ENCODE data around the gene SLC6A18.

The SLC6A18 gene

DNA sequence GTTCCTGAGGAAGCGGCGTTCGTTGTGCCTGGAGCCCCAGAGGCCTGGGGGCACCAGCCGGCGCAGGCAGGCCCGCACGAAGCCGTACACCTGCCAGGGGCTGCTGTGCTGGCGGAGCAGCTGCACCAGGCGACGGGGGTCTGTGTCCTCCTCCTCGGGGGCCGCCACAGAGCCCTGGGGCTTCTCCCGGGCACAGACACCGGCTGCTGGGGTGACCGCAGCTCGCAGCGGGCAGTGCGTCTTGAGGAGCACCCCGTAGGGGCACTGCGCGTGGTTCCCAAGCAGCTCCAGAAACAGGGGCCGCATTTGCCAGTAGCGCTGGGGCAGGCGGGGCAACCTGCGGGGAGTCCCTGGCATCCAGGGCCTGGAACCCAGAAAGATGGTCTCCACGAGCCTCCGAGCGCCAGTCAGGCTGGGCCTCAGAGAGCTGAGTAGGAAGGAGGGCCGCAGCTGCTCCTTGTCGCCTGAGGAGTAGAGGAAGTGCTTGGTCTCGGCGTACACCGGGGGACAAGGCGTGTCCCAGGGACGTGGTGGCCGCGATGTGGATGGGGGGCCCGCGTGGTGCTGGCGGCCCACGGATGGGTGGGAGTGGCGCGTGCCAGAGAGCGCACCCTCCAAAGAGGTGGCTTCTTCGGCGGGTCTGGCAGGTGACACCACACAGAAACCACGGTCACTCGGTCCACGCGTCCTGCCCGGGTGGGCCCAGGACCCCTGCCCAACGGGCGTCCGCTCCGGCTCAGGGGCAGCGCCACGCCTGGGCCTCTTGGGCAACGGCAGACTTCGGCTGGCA, 68.4 kb downstream of the SLC6A18 start:
- TF ChIP-seq, protein P1, sequence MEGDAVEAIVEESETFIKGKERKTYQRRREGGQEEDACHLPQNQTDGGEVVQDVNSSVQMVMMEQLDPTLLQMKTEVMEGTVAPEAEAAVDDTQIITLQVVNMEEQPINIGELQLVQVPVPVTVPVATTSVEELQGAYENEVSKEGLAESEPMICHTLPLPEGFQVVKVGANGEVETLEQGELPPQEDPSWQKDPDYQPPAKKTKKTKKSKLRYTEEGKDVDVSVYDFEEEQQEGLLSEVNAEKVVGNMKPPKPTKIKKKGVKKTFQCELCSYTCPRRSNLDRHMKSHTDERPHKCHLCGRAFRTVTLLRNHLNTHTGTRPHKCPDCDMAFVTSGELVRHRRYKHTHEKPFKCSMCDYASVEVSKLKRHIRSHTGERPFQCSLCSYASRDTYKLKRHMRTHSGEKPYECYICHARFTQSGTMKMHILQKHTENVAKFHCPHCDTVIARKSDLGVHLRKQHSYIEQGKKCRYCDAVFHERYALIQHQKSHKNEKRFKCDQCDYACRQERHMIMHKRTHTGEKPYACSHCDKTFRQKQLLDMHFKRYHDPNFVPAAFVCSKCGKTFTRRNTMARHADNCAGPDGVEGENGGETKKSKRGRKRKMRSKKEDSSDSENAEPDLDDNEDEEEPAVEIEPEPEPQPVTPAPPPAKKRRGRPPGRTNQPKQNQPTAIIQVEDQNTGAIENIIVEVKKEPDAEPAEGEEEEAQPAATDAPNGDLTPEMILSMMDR (IDR thresholded peaks at IDR 0.05; ENCODE audit: insufficient read depth, missing control alignments), result no peak
- DNase-seq (ENCODE audit: insufficient read length, low spot score) (no peak), FAIRE-seq (no peak)

DNA sequence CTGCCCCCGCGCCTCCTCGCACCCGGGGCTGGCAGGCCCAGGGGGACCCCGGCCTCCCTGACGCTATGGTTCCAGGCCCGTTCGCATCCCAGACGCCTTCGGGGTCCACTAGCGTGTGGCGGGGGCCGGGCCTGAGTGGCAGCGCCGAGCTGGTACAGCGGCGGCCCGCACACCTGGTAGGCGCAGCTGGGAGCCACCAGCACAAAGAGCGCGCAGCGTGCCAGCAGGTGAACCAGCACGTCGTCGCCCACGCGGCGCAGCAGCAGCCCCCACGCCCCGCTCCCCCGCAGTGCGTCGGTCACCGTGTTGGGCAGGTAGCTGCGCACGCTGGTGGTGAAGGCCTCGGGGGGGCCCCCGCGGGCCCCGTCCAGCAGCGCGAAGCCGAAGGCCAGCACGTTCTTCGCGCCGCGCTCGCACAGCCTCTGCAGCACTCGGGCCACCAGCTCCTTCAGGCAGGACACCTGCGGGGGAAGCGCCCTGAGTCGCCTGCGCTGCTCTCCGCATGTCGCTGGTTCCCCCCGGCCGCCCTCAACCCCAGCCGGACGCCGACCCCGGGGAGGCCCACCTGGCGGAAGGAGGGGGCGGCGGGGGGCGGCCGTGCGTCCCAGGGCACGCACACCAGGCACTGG, 69.1 kb downstream of the SLC6A18 start:
- DNase-seq (ENCODE audit: insufficient read length, low spot score) (no peak), FAIRE-seq (no peak)
- TF ChIP-seq, protein P1 (IDR thresholded peaks at IDR 0.05; ENCODE audit: insufficient read depth, missing control alignments), result no peak

DNA sequence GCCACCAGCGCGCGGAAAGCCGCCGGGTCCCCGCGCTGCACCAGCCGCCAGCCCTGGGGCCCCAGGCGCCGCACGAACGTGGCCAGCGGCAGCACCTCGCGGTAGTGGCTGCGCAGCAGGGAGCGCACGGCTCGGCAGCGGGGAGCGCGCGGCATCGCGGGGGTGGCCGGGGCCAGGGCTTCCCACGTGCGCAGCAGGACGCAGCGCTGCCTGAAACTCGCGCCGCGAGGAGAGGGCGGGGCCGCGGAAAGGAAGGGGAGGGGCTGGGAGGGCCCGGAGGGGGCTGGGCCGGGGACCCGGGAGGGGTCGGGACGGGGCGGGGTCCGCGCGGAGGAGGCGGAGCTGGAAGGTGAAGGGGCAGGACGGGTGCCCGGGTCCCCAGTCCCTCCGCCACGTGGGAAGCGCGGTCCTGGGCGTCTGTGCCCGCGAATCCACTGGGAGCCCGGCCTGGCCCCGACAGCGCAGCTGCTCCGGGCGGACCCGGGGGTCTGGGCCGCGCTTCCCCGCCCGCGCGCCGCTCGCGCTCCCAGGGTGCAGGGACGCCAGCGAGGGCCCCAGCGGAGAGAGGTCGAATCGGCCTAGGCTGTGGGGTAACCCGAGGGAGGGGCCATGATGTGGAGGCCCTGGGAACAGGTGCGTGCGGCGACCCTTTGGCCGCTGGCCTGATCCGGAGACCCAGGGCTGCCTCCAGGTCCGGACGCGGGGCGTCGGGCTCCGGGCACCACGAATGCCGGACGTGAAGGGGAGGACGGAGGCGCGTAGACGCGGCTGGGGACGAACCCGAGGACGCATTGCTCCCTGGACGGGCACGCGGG, 69.9 kb downstream of the SLC6A18 start, which contains the start of gene TERT:
TSS of gene TERT (minus strand) at position 234 of the 815 bp plus-strand sequence. CDS start at position 155, 79 bp downstream.
- no peak for DNase-seq (ENCODE audit: insufficient read length, low spot score)

DNA sequence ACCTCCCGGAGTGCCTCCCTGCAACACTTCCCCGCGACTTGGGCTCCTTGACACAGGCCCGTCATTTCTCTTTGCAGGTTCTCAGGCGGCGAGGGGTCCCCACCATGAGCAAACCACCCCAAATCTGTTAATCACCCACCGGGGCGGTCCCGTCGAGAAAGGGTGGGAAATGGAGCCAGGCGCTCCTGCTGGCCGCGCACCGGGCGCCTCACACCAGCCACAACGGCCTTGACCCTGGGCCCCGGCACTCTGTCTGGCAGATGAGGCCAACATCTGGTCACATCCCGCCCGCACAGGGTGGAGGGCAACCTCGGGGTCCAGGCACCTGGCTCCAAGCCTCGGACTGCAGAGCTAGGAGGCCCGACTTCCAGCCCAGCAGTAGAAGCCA, 70.5 kb downstream of the SLC6A18 start:
- FAIRE-seq (no peak), DNase-seq (ENCODE audit: insufficient read length, low spot score) (no peak)
- TF ChIP-seq, protein P1 (IDR thresholded peaks at IDR 0.05; ENCODE audit: insufficient read depth, missing control alignments), result no peak

More for the DNA sequence above, 69.9 kb downstream of the SLC6A18 start, which contains the start of gene TERT:
- TF ChIP-seq, protein P1 (IDR thresholded peaks at IDR 0.05; ENCODE audit: insufficient read depth, missing control alignments), result no peak
- FAIRE-seq, result no peak
